Measurements from ENCODE around the gene HORMAD1. TPM values are rescaled to one million over a fixed set of nuclear protein-coding genes. Genes with fewer than 3 reads are reported as not detected.
"Not testable (repeated sequence)": the region's sequence is repeated elsewhere in the genome, so short reads cannot be mapped to it uniquely, and the experiment has no call there.

Gene HORMAD1
- total RNA-seq, 2 donors from 2014 or later, result 16.5 TPM; not detected in 1

DNA sequence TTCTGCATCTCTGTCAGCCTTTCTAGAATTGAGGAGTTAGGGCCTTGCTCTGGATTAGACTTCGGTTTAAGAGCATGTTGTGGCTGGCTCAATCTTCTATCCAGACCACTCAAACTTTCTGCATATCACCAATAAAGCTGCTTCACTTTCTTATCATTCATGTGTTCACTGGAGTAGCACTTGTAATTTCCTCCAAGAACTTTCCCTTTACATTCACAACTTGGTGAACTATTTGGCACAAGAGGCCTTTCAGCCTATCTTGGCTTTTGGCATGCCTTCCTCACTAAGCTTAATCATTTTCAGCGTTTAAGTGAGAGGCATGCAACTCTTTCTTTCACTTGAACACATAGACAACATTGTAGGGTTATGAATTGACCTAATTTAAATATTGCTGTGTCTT, 3.6 kb upstream of the HORMAD1 start:
- WGBS, result 80% methylated on average over 2 of the region's 2 CpGs
- no peak overlapping the region for H3K4me3 ChIP-seq
- no peak for DNase-seq (ENCODE audit: low spot score)
- no peaks in the 10 kb centered on the region for H3K4me1 ChIP-seq (replicated peaks)
- intact Hi-C loops (cut with DNase I), result no loop called here
- no peak for TF ChIP-seq POLR2AphosphoS5 (IDR thresholded peaks at IDR 0.05)
- TF ChIP-seq CTCF (IDR thresholded peaks at IDR 0.05), result no peak
- TF ChIP-seq POLR2A (IDR thresholded peaks at IDR 0.05), result no peak
- no peaks in the 10 kb centered on the region for H3K27me3 ChIP-seq (replicated peaks; ENCODE audit: insufficient read depth)
- no peak overlapping the region for H3K27ac ChIP-seq
- no peaks in the 10 kb centered on the region for H3K36me3 ChIP-seq
- no peaks in the 10 kb centered on the region for H3K9me3 ChIP-seq

DNA sequence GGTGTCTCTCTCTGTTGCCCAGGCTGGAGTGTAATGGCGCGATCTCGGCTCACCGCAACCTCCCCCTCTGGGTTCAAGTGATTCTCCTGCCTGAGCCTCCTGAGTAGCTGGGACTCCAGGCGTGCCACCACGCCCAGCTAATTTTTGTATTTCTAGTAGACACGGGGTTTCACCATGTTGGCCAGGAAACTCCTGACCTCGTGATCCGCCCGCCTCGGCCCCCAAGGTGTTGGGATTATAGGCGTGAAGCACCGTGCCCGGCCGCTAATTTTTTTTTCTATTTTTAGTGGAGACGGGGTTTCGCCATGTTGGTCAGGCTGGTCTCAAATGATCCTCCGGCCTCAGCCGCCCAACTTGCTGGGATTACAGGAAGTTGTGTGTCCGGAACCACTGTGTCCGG, 597 bp downstream of the HORMAD1 start:
- no peaks in the 10 kb centered on the region for H3K4me1 ChIP-seq (replicated peaks)
- WGBS, result 97% methylated on average over 21 of the region's 21 CpGs
- no peaks in the 10 kb centered on the region for H3K36me3 ChIP-seq
- no peaks in the 10 kb centered on the region for H3K9me3 ChIP-seq
- no peak for TF ChIP-seq POLR2A (IDR thresholded peaks at IDR 0.05)
- no peak for TF ChIP-seq CTCF (IDR thresholded peaks at IDR 0.05)
- TF ChIP-seq POLR2AphosphoS5 (IDR thresholded peaks at IDR 0.05), result no peak
- DNase-seq (ENCODE audit: low spot score), result no peak
- H3K27ac ChIP-seq, result no peak overlapping the region
- intact Hi-C loops (cut with DNase I), result no loop called here
- H3K4me3 ChIP-seq, result no peak overlapping the region
- H3K27me3 ChIP-seq (replicated peaks; ENCODE audit: insufficient read depth), result no peaks in the 10 kb centered on the region

DNA sequence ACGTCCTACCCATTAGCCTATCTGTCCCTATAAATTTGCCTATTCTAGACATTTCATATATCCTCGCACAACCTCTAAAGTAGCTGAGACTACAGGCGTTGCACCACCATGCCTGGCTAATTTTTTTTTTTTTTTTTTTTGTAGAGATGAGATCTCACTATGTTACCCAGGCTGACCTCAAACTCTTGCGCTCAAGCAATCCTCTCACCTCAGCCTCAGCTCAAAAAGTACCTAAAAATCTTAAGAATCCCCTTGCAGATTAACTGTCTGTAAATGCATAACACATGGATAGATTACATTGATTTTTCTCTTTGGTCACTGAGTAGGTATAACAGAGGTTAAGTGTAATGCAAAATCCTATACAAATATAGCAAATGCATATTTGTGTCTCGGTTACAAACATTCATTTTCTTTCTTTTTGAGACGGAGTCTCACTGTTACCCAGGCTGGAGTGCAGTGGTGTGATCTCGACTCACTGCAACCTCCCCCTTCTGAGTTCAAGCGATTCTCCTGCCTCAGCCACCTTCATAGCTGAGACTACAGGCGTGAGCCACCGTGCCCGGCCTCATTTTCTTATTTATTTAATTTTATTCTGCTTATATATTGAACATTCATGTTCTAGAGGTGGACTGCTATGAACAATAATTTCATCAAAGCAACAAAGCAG, 2.3 kb downstream of the HORMAD1 start:
- TF ChIP-seq CTCF (IDR thresholded peaks at IDR 0.05) (no peak), POLR2A (IDR thresholded peaks at IDR 0.05) (no peak), POLR2AphosphoS5 (IDR thresholded peaks at IDR 0.05) (no peak)
- WGBS, result 81% methylated on average over 11 of the region's 11 CpGs

GRCh38 chr1:150709031-150709430, 11.7 kb downstream of the HORMAD1 start:
- H3K36me3 ChIP-seq; H3K4me1 ChIP-seq (replicated peaks); intact Hi-C loops (cut with DNase I); H3K9me3 ChIP-seq; DNase-seq (ENCODE audit: low spot score); H3K27me3 ChIP-seq (replicated peaks; ENCODE audit: insufficient read depth); H3K4me3 ChIP-seq; H3K27ac ChIP-seq: not testable (repeated sequence)
- 48% methylated on average over 1 of the region's 1 CpG for WGBS

More for the DNA sequence above, 2.3 kb downstream of the HORMAD1 start:
- H3K4me3 ChIP-seq, result no peak overlapping the region
- H3K27ac ChIP-seq, result no peak overlapping the region
- intact Hi-C loops (cut with DNase I), result no loop called here
- no peak for DNase-seq (ENCODE audit: low spot score)
- no peaks in the 10 kb centered on the region for H3K27me3 ChIP-seq (replicated peaks; ENCODE audit: insufficient read depth)
- H3K9me3 ChIP-seq, result no peaks in the 10 kb centered on the region
- no peaks in the 10 kb centered on the region for H3K36me3 ChIP-seq
- no peaks in the 10 kb centered on the region for H3K4me1 ChIP-seq (replicated peaks)

DNA sequence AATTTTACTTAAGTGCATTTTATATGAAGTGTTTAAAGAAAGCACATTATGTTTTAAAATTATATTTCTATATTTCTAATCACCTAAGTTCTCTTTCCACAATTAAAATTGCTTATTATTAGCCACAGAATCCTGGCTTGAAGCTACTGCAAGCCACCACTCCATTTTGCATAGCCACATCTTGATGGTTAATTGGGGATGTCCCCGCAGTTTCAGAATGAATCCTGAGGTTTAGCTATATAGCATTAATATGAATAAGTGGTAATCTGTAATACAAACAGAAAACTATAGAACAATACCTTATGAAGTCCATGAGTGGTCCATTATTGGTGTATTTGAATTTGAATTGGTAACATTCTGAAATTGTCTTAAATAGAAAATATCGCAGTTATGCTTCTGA, 12.1 kb downstream of the HORMAD1 start:
- Histone ChIP-seq H3K27me3 (replicated peaks; ENCODE audit: insufficient read depth) (no peaks in the 10 kb centered on the region), H3K4me3 (no peak overlapping the region), H3K36me3 (no peaks in the 10 kb centered on the region), H3K4me1 (replicated peaks) (no peaks in the 10 kb centered on the region), H3K9me3 (no peaks in the 10 kb centered on the region), H3K27ac (no peak overlapping the region)
- intact Hi-C loops (cut with DNase I), result no loop called here
- WGBS, result 94% methylated on average over 2 of the region's 2 CpGs
- no peak for DNase-seq (ENCODE audit: low spot score)
- TF ChIP-seq CTCF (IDR thresholded peaks at IDR 0.05) (no peak), POLR2AphosphoS5 (IDR thresholded peaks at IDR 0.05) (no peak), POLR2A (IDR thresholded peaks at IDR 0.05) (no peak)
